IMR-90 (cell line): ENCODE data around the gene CCDC30. TPM values are rescaled to one million over a fixed set of nuclear protein-coding genes. Genes with fewer than 3 reads are reported as not detected.

Experiments
- ATAC-seq: fragments of 200-7000 bp; cut with Tn5 transposase; 2 replicates; pipeline ENCODE4 v1.9.1; 2020; ENCODE audit warnings: low read depth, mild to moderate bottlenecking, moderate library complexity
- BruUV-seq: library from RNA; stranded (reverse); fragments of 400-500 nt; replicated peaks from 2 replicates; lab custom pipeline; 2021; lab: Mats Ljungman, UMichigan
- CTCF ChIA-PET: fragments of 300-600 bp; formaldehyde crosslinking; extraction: SDS; loops from one replicate; lab custom pipeline; 2021; ENCODE audit warnings: antibody characterized with exemption; lab: Yijun Ruan, JAX
- POLR2A ChIA-PET: fragments of 300-600 bp; sonication (Branson Sonifier 250); formaldehyde crosslinking; loops from one replicate; lab custom pipeline; 2022; ENCODE audit warnings: antibody characterized with exemption; ENCODE audit not compliant: unreplicated experiment; lab: Charles Lee
- DNase-seq: peaks from one replicate; pipeline ENCODE4 v3.0.0; 2013
- H2AFZ ChIP-seq: replicated peaks from 2 replicates; pipeline ENCODE3; 2013; ENCODE audit warnings: low read length, mild to moderate bottlenecking; ENCODE audit not compliant: poor library complexity
- H2AK5ac ChIP-seq: 2 replicates; pipeline ENCODE4 v1.6.1; 2013; ENCODE audit warnings: low read depth, low read length, inconsistent platforms
- H2AK9ac ChIP-seq: replicated peaks from 2 replicates; pipeline ENCODE3; 2013; ENCODE audit warnings: mild to moderate bottlenecking, low read depth, low read length, moderate library complexity; ENCODE audit not compliant: poor library complexity
- H2BK120ac ChIP-seq: 2 replicates; pipeline ENCODE4 v1.6.1; 2013; ENCODE audit warnings: low read depth, low read length, inconsistent platforms
- H2BK15ac ChIP-seq: 3 replicates; pipeline ENCODE4 v1.6.1; 2013; ENCODE audit warnings: low read depth, low read length, inconsistent platforms
- H2BK20ac ChIP-seq: 2 replicates; pipeline ENCODE4 v1.6.1; 2013; ENCODE audit warnings: low read depth, mild to moderate bottlenecking, inconsistent platforms, low read length, moderate library complexity
- H2BK5ac ChIP-seq: 2 replicates; pipeline ENCODE4 v1.6.1; 2013; ENCODE audit warnings: mild to moderate bottlenecking, low read depth, low read length, inconsistent platforms; ENCODE audit not compliant: poor library complexity, severe bottlenecking
- H3K14ac ChIP-seq: replicated peaks from 2 replicates; pipeline ENCODE4 v1.6.1; 2013; ENCODE audit warnings: low read depth, low read length, inconsistent platforms
- H3K18ac ChIP-seq: 2 replicates; pipeline ENCODE4 v1.6.1; 2013; ENCODE audit warnings: low read depth, low read length, control low read depth
- H3K23ac ChIP-seq: 2 replicates; pipeline ENCODE4 v1.6.1; 2013; ENCODE audit warnings: low read depth, low read length, inconsistent platforms
- H3K27ac ChIP-seq: 2 replicates; pipeline ENCODE4 v1.5.1; 2013; ENCODE audit warnings: mild to moderate bottlenecking, control low read depth, low read length; ENCODE audit not compliant: insufficient read depth
- H3K27me3 ChIP-seq: 2 replicates; pipeline ENCODE4 v1.6.1; 2013; ENCODE audit warnings: low read length; ENCODE audit not compliant: control insufficient read depth, insufficient read depth
- H3K36me3 ChIP-seq: 2 replicates; pipeline ENCODE4 v1.6.1; 2013; ENCODE audit warnings: low read length, mixed read lengths; ENCODE audit not compliant: control insufficient read depth, insufficient read depth
- H3K4ac ChIP-seq: 2 replicates; pipeline ENCODE4 v1.6.1; 2013; ENCODE audit warnings: low read depth, low read length, inconsistent platforms
- H3K4me1 ChIP-seq: 2 replicates; pipeline ENCODE4 v1.6.1; 2013; ENCODE audit warnings: low read length, mixed read lengths; ENCODE audit not compliant: control insufficient read depth, insufficient read depth
- H3K4me2 ChIP-seq: 2 replicates; pipeline ENCODE4 v1.6.1; 2013; ENCODE audit warnings: low read depth, mild to moderate bottlenecking, control low read depth, low read length, moderate library complexity
- H3K4me3 ChIP-seq: 2 replicates; pipeline ENCODE4 v1.5.1; 2013; ENCODE audit warnings: low read depth, mild to moderate bottlenecking, control low read depth, low read length, moderate library complexity; ENCODE audit not compliant: insufficient read depth
- H3K56ac ChIP-seq: 2 replicates; pipeline ENCODE4 v1.6.1; 2013; ENCODE audit warnings: low read length, inconsistent platforms; ENCODE audit not compliant: insufficient read depth; ENCODE audit errors: extremely low read depth
- H3K79me1 ChIP-seq, 2 experiments: 2 replicates each; pipeline ENCODE4 v1.6.1; 2013; ENCODE audit warnings: low read length in 2 of 2, inconsistent platforms in 1 of 2, low read depth in 1 of 2
- H3K9ac ChIP-seq: 2 replicates; pipeline ENCODE4 v1.6.1; 2013; ENCODE audit warnings: low read depth, low read length, control low read depth
- H3K9me1 ChIP-seq: 2 replicates; pipeline ENCODE4 v1.6.1; 2013; ENCODE audit warnings: low read length, inconsistent platforms; ENCODE audit not compliant: insufficient read depth
- H3K9me3 ChIP-seq: 2 replicates; pipeline ENCODE4 v1.6.1; 2013; ENCODE audit warnings: low read length; ENCODE audit not compliant: control insufficient read depth, insufficient read depth
- H4K20me1 ChIP-seq: 2 replicates; pipeline ENCODE4 v1.6.1; 2013; ENCODE audit warnings: low read length, inconsistent platforms; ENCODE audit not compliant: insufficient read depth
- H4K5ac ChIP-seq: 2 replicates; pipeline ENCODE4 v1.6.1; 2013; ENCODE audit warnings: mild to moderate bottlenecking, low read depth, low read length, control low read depth
- H4K8ac ChIP-seq, 2 experiments: 2 replicates each; pipeline ENCODE4 v1.6.1; 2013; ENCODE audit warnings: low read depth in 2 of 2, low read length in 2 of 2, control low read depth in 1 of 2, inconsistent platforms in 1 of 2
- H4K91ac ChIP-seq: 2 replicates; pipeline ENCODE4 v1.6.1; 2013; ENCODE audit warnings: low read depth, low read length, inconsistent platforms; ENCODE audit not compliant: insufficient read depth
- BHLHE40 ChIP-seq: fragments of 150-350 bp; IDR thresholded peaks from 2 replicates; pipeline ENCODE4 v1.6.1; 2016; ENCODE audit warnings: mild to moderate bottlenecking, low read depth, low read length
- CEBPB ChIP-seq: IDR thresholded peaks from 2 replicates; pipeline ENCODE4 v1.6.1; 2012; ENCODE audit warnings: low read depth, low read length, improper control_type of control experiment
- CHD1 ChIP-seq: IDR thresholded peaks from 2 replicates; pipeline ENCODE4 v1.6.1; 2012; ENCODE audit warnings: low read depth, low read length, improper control_type of control experiment
- FOS ChIP-seq: fragments of 150-350 bp; IDR thresholded peaks from 2 replicates; pipeline ENCODE4 v1.6.1; 2016; ENCODE audit warnings: low read depth, low read length
- MAFK ChIP-seq: IDR thresholded peaks from 2 replicates; pipeline ENCODE4 v1.6.1; 2012; ENCODE audit warnings: low read depth, low read length, improper control_type of control experiment
- MAZ ChIP-seq: IDR thresholded peaks from 2 replicates; pipeline ENCODE4 v1.6.1; 2012; ENCODE audit warnings: low read depth, mild to moderate bottlenecking, low read length, improper control_type of control experiment, moderate library complexity, borderline replicate concordance
- MXI1 ChIP-seq: IDR thresholded peaks from 2 replicates; pipeline ENCODE4 v1.6.1; 2012; ENCODE audit warnings: low read depth, mild to moderate bottlenecking, low read length, moderate library complexity, borderline replicate concordance
- POLR2A ChIP-seq: IDR thresholded peaks from 2 replicates; pipeline ENCODE4 v1.6.1; 2012; ENCODE audit warnings: mild to moderate bottlenecking, low read depth, low read length
- RAD21 ChIP-seq: IDR thresholded peaks from 2 replicates; pipeline ENCODE4 v1.6.1; 2012; ENCODE audit warnings: low read length, improper control_type of control experiment
- RCOR1 ChIP-seq: IDR thresholded peaks from 2 replicates; pipeline ENCODE4 v1.6.1; 2012; ENCODE audit warnings: mild to moderate bottlenecking, low read length, improper control_type of control experiment; ENCODE audit not compliant: insufficient replicate concordance
- RFX5 ChIP-seq: IDR thresholded peaks from 2 replicates; pipeline ENCODE4 v1.8.0; 2012; ENCODE audit warnings: low read depth, mild to moderate bottlenecking, low read length, moderate library complexity
- SMC3 ChIP-seq: fragments of 150-350 bp; IDR thresholded peaks from 2 replicates; pipeline ENCODE4 v1.6.1; 2016; ENCODE audit warnings: low read depth, mild to moderate bottlenecking, antibody characterized with exemption, low read length, moderate library complexity
- WGBS, 2 experiments: methylation state at CpG; one replicate each; pipeline versions ENCODE4 v1.1.5 to v1.1.7; 2013; ENCODE audit warnings: missing lambda C conversion rate in 2 of 2; ENCODE audit not compliant: insufficient read length in 1 of 2; ENCODE audit errors: extremely low coverage in 2 of 2; 5-methylcytosine and 5-hydroxymethylcytosine counted together
- dilution Hi-C: fragments of 300-500 bp; cut with HindIII; formaldehyde crosslinking; loops from one replicate; pipeline ENCODE4 v1.14.3; 2018; ENCODE audit warnings: low sequenced_read_pairs; ENCODE audit not compliant: unreplicated experiment
- in situ Hi-C: fragments of 300-500 bp; cut with MboI; formaldehyde crosslinking; loops from 3 replicates; pipeline ENCODE4 v1.14.3; 2019; ENCODE audit warnings: low sequenced_read_pairs, inconsistent platforms, mixed read lengths
- intact Hi-C: fragments of 100-400 bp; cut with micrococcal nuclease; formaldehyde crosslinking; loops from 2 replicates; pipeline ENCODE4 v1.10.0; 2022
- polyA plus RNA-seq, 3 experiments: library from polyadenylated mRNA; depleted of rRNA; stranded (reverse); fragments of >200 nt; gene quantifications; 2 replicates each; pipeline ENCODE4 v1.2.3, GENCODE V29; 2012; ENCODE audit warnings: low replicate concordance in 1 of 3
- total RNA-seq: library from RNA; depleted of rRNA; stranded (reverse); fragments of >200 nt; gene quantifications from 2 replicates; pipeline ENCODE4 v1.2.3, GENCODE V29; 2012
- TF ChIP-seq, protein P1 (sequence below): fragments of 150-350 bp; IDR thresholded peaks from 2 replicates; pipeline ENCODE4 v1.6.1; 2016; ENCODE audit warnings: low read depth, mild to moderate bottlenecking, low read length, moderate library complexity, borderline replicate concordance
- TF ChIP-seq, protein P2 (sequence below): fragments of 150-350 bp; IDR thresholded peaks from 2 replicates; pipeline ENCODE4 v1.6.1; 2017; ENCODE audit warnings: mild to moderate bottlenecking, antibody characterized with exemption, low read length, low read depth
- TF ChIP-seq, protein P3 (sequence below): conservative IDR thresholded peaks from 2 replicates; pipeline ENCODE4 v1.5.1; 2012; ENCODE audit warnings: mild to moderate bottlenecking, low read depth, low read length, improper control_type of control experiment

The CCDC30 gene
- total and polyA plus RNA-seq, 2 of the 4 experiments (the other 2 are of a cell fraction), result 0.14 to 0.18 TPM

- ChIA-PET POLR2A (no interaction called here), CTCF (no interaction called here)
- H4K5ac ChIP-seq, result no peak overlapping the region
- no peak overlapping the region for H4K91ac ChIP-seq
- no peak overlapping the region for H3K23ac ChIP-seq
- ATAC-seq, result no peak
- BruUV-seq, result no TSS peak
- H2BK20ac ChIP-seq, result no peak overlapping the region
- no peak for TF ChIP-seq RAD21
- no peak for TF ChIP-seq RFX5
- TF ChIP-seq POLR2A, result no peak
- TF ChIP-seq CEBPB, result no peak
- TF ChIP-seq CHD1, result no peak
- TF ChIP-seq, protein P1, sequence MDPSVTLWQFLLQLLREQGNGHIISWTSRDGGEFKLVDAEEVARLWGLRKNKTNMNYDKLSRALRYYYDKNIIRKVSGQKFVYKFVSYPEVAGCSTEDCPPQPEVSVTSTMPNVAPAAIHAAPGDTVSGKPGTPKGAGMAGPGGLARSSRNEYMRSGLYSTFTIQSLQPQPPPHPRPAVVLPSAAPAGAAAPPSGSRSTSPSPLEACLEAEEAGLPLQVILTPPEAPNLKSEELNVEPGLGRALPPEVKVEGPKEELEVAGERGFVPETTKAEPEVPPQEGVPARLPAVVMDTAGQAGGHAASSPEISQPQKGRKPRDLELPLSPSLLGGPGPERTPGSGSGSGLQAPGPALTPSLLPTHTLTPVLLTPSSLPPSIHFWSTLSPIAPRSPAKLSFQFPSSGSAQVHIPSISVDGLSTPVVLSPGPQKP, result no peak
- TF ChIP-seq, protein P2, sequence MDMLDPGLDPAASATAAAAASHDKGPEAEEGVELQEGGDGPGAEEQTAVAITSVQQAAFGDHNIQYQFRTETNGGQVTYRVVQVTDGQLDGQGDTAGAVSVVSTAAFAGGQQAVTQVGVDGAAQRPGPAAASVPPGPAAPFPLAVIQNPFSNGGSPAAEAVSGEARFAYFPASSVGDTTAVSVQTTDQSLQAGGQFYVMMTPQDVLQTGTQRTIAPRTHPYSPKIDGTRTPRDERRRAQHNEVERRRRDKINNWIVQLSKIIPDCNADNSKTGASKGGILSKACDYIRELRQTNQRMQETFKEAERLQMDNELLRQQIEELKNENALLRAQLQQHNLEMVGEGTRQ, result no peak
- TF ChIP-seq MAFK, result no peak
- TF ChIP-seq MXI1, result no peak
- TF ChIP-seq, protein P3, sequence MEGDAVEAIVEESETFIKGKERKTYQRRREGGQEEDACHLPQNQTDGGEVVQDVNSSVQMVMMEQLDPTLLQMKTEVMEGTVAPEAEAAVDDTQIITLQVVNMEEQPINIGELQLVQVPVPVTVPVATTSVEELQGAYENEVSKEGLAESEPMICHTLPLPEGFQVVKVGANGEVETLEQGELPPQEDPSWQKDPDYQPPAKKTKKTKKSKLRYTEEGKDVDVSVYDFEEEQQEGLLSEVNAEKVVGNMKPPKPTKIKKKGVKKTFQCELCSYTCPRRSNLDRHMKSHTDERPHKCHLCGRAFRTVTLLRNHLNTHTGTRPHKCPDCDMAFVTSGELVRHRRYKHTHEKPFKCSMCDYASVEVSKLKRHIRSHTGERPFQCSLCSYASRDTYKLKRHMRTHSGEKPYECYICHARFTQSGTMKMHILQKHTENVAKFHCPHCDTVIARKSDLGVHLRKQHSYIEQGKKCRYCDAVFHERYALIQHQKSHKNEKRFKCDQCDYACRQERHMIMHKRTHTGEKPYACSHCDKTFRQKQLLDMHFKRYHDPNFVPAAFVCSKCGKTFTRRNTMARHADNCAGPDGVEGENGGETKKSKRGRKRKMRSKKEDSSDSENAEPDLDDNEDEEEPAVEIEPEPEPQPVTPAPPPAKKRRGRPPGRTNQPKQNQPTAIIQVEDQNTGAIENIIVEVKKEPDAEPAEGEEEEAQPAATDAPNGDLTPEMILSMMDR, result no peak
- TF ChIP-seq RCOR1, result no peak
- no peak for TF ChIP-seq SMC3
- no peak for TF ChIP-seq BHLHE40
- TF ChIP-seq FOS, result no peak
- no peak for TF ChIP-seq MAZ
- H3K27ac ChIP-seq, result no peak overlapping the region
- no peak overlapping the region for H3K56ac ChIP-seq
- H2AK5ac ChIP-seq, result no peak overlapping the region
- dilution Hi-C loops (no loop called here), intact Hi-C loops (no loop called here), in situ Hi-C loops (no loop called here)
- no peak overlapping the region for H2AK9ac ChIP-seq
- H3K9me1 ChIP-seq, result no peaks in the 10 kb centered on the region
- no peaks in the 10 kb centered on the region for H3K4me1 ChIP-seq
- no peaks in the 10 kb centered on the region for H3K9me3 ChIP-seq
- no peak overlapping the region for H3K14ac ChIP-seq
- no peak overlapping the region for H2BK15ac ChIP-seq
- no peak overlapping the region for H2AFZ ChIP-seq
- no peak for DNase-seq
- no peak overlapping the region for H3K4me3 ChIP-seq
- no peak overlapping the region for H2BK5ac ChIP-seq
- no peak overlapping the region for H3K4ac ChIP-seq
- no peaks in the 10 kb centered on the region for H4K20me1 ChIP-seq
- no peak overlapping the region for H3K9ac ChIP-seq
- no peak overlapping the region for H4K8ac ChIP-seq
- 100% methylated on average over 2 of the region's 4 CpGs; no CpG with 5 or more reads in 1 of the 2 experiments for WGBS, 2 experiments
- no peaks in the 10 kb centered on the region for H3K79me1 ChIP-seq
- H3K36me3 ChIP-seq, result no peaks in the 10 kb centered on the region
- H3K4me2 ChIP-seq, result no peak overlapping the region
- peaks cover 7% of the 10 kb centered on the region for H3K27me3 ChIP-seq
- no peak overlapping the region for H2BK120ac ChIP-seq
- H3K18ac ChIP-seq, result no peak overlapping the region
These were observed 30.4 kb upstream of the CCDC30 start for GRCh38 chr1:42432714-42433113.
